Suprapubic skin (tissue), 4 donors: ENCODE measurements around the gene CSTA. TPM values are rescaled to one million over a fixed set of nuclear protein-coding genes. Genes with fewer than 3 reads are reported as not detected.

Experiments used
- DNase-seq, 2 donors: peaks; one replicate each; pipeline ENCODE4 v3.0.0-alpha.2; 2019; ENCODE audit warnings: low spot score in 2 of 2
- H3K27ac ChIP-seq: fragments of 200-600 bp; sonication (generic); one replicate; pipeline ENCODE4 v1.5.1; 2019
- H3K27me3 ChIP-seq: fragments of 200-600 bp; sonication (generic); one replicate; pipeline ENCODE4 v1.5.1; 2019
- H3K36me3 ChIP-seq: fragments of 200-600 bp; sonication (generic); one replicate; pipeline ENCODE4 v1.5.1; 2019
- H3K4me1 ChIP-seq: fragments of 200-600 bp; sonication (generic); one replicate; pipeline ENCODE4 v1.5.1; 2019
- H3K4me3 ChIP-seq: fragments of 200-600 bp; sonication (generic); one replicate; pipeline ENCODE4 v1.5.1; 2019; ENCODE audit warnings: mild to moderate bottlenecking
- H3K9me3 ChIP-seq: fragments of 200-600 bp; sonication (generic); one replicate; pipeline ENCODE4 v1.5.1; 2019
- EP300 ChIP-seq: sonication (generic); formaldehyde crosslinking; IDR thresholded peaks from one replicate; pipeline ENCODE4 v1.6.1; 2017; ENCODE audit warnings: antibody characterized with exemption
- POLR2A ChIP-seq, 2 donors: fragments of 450-650 bp; IDR thresholded peaks; one replicate each; pipeline ENCODE4 v1.6.1; 2017; ENCODE audit warnings: antibody characterized with exemption in 2 of 2, mild to moderate bottlenecking in 2 of 2, moderate library complexity in 2 of 2
- POLR2AphosphoS5 ChIP-seq, 3 donors: sonication (generic); formaldehyde crosslinking; IDR thresholded peaks; one replicate each; pipeline ENCODE4 v1.6.1; 2017; ENCODE audit warnings: antibody characterized with exemption in 3 of 3
- WGBS: methylation state at CpG from one replicate; pipeline ENCODE4 v1.1.5; 2018; 5-methylcytosine and 5-hydroxymethylcytosine counted together
- total RNA-seq, 4 donors: library from RNA; depleted of rRNA; stranded (reverse); fragments of >200 nt; gene quantifications; one replicate each; pipeline ENCODE4 v1.1.0, GENCODE V29; 2016
- TF ChIP-seq, protein P1 (sequence below), 2 donors: fragments of 200-600 bp in 1 of 2; fragments of 450-650 bp in 1 of 2; sonication (generic) in 1 of 2; IDR thresholded peaks; one replicate each; pipeline ENCODE4 v1.5.1; 2016 to 2019; ENCODE audit warnings: antibody characterized with exemption in 2 of 2, mild to moderate bottlenecking in 1 of 2, moderate library complexity in 1 of 2

The CSTA gene
- total RNA-seq, 4 donors from 2014 or later, result 22.4 to 253 (median 192) TPM

DNA sequence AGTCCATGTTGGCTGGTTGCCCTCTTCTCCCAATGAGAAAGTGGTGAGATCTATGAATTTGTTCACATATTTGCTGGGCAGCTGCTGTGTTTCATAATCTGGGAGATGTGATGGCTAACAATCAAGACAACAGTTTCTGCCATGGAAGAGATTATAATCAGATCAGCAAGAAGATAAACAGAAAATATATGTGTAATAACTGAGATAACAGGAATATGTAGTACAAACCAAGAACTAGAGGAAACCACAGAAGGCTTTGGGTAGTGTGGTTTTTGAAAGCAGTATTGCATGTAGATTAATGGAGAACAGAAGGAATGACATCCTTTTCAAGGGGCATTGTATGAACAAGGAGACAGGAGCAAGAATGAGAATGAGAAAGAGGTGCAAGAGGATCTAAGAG is 12.2 kb upstream of the CSTA start:
- peak overlapping the region; percentile 86 for H3K27ac ChIP-seq
- no peaks in the 10 kb centered on the region for H3K27me3 ChIP-seq
- no peak for TF ChIP-seq POLR2AphosphoS5 (IDR thresholded peaks at IDR 0.05)
- no peak for TF ChIP-seq EP300
- TF ChIP-seq, protein P1, sequence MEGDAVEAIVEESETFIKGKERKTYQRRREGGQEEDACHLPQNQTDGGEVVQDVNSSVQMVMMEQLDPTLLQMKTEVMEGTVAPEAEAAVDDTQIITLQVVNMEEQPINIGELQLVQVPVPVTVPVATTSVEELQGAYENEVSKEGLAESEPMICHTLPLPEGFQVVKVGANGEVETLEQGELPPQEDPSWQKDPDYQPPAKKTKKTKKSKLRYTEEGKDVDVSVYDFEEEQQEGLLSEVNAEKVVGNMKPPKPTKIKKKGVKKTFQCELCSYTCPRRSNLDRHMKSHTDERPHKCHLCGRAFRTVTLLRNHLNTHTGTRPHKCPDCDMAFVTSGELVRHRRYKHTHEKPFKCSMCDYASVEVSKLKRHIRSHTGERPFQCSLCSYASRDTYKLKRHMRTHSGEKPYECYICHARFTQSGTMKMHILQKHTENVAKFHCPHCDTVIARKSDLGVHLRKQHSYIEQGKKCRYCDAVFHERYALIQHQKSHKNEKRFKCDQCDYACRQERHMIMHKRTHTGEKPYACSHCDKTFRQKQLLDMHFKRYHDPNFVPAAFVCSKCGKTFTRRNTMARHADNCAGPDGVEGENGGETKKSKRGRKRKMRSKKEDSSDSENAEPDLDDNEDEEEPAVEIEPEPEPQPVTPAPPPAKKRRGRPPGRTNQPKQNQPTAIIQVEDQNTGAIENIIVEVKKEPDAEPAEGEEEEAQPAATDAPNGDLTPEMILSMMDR (IDR thresholded peaks at IDR 0.05), result no peak
- TF ChIP-seq POLR2A (IDR thresholded peaks at IDR 0.05), result no peak
- no peaks in the 10 kb centered on the region for H3K9me3 ChIP-seq
- no peak for DNase-seq
- no peaks in the 10 kb centered on the region for H3K36me3 ChIP-seq
- H3K4me1 ChIP-seq, result peaks cover 33% of the 10 kb centered on the region
- H3K4me3 ChIP-seq, result no peak overlapping the region

DNA sequence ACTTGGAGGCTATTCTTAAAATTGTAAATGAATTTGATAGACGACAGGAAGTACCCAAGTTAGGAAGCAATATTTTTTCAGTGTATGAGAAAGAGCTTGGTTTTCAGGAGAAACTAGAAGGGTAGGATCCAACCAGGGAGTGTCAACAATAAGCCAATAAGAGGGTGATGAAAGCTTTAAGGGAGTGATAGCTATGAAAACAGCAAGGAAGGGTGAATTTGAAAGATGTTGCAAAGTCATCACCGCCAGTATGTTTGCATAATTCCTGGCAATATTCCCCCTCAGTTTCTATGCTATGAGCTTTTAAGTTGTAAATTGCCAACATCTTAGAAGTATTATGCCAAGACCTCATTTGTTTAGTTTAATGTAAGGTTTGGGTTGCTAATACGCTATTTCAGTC is 11.8 kb upstream of the CSTA start:
- 42% methylated on average over 3 of the region's 3 CpGs for WGBS
- Histone ChIP-seq H3K4me1 (peaks cover 33% of the 10 kb centered on the region), H3K27ac (peak overlapping the region; percentile 86), H3K4me3 (no peak overlapping the region), H3K9me3 (no peaks in the 10 kb centered on the region), H3K36me3 (no peaks in the 10 kb centered on the region), H3K27me3 (no peaks in the 10 kb centered on the region)
- DNase-seq, result no peak
- TF ChIP-seq EP300 (no peak), POLR2AphosphoS5 (IDR thresholded peaks at IDR 0.05) (no peak), POLR2A (IDR thresholded peaks at IDR 0.05) (no peak)
- TF ChIP-seq, protein P1 (IDR thresholded peaks at IDR 0.05), result no peak

DNA sequence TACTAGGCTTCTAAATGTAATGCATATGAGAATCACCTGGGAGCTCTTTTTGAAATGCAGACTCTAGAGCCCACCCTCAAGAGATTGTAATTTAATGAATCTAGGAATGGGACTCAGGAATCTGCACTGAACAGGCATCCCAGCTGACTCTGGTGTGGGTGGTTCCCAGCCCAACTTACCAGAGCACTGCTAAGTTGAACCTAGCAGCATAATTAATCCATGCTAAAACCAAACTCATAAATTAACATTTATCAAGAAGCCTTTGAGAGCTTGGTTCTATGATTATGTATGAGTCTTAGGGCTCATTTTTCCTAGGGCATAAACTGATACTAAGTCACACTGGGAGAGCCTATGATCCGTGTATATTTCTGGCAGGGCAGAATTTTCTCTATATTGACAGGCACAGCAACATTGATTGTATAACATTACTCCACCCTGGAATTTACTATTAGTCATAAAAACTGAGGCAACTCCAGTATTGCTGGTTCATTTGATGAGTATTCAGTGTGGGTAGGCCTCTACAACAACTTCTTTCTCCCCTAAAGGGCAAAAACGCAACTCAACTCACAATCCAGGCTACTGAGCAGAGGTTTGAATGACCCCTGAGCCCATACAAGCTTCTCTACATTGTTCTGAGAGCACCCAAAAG is 10.7 kb upstream of the CSTA start:
- no peak for DNase-seq
- 58% methylated on average over 2 of the region's 2 CpGs for WGBS
- Histone ChIP-seq H3K9me3 (no peaks in the 10 kb centered on the region), H3K27me3 (no peaks in the 10 kb centered on the region), H3K4me1 (peaks cover 37% of the 10 kb centered on the region), H3K27ac (peak overlapping the region; percentile 86), H3K4me3 (no peak overlapping the region), H3K36me3 (no peaks in the 10 kb centered on the region)
- no peak for TF ChIP-seq EP300

DNA sequence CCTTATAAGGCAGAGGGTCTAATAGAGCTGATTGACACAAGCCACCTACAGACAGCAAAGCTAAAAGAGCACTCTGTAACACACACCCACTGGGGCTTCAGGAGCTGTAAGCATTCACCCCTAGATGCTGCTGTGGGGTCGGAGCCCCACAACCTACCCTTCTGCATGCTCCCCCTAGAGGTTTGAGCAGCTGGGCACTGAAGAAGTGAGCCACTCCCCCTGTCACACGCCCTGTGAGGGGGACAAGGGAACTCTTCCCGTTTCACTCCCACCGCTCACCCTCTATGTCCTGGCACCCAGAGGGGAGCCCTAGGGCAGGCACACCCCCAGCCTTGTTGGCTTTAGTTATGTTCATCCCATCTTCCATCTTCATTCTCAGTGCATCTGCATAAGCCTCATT is 9.4 kb upstream of the CSTA start:
- H3K27ac ChIP-seq, result no peak overlapping the region
- TF ChIP-seq POLR2A (IDR thresholded peaks at IDR 0.05) (no peak), EP300 (no peak), POLR2AphosphoS5 (IDR thresholded peaks at IDR 0.05) (no peak)
- TF ChIP-seq, protein P1 (IDR thresholded peaks at IDR 0.05), result no peak
- H3K4me1 ChIP-seq, result peaks cover 32% of the 10 kb centered on the region
- no peaks in the 10 kb centered on the region for H3K9me3 ChIP-seq
- no peak overlapping the region for H3K4me3 ChIP-seq
- no peaks in the 10 kb centered on the region for H3K27me3 ChIP-seq
- no peak for DNase-seq
- no peaks in the 10 kb centered on the region for H3K36me3 ChIP-seq
- 50% methylated on average over 4 of the region's 4 CpGs for WGBS

DNA sequence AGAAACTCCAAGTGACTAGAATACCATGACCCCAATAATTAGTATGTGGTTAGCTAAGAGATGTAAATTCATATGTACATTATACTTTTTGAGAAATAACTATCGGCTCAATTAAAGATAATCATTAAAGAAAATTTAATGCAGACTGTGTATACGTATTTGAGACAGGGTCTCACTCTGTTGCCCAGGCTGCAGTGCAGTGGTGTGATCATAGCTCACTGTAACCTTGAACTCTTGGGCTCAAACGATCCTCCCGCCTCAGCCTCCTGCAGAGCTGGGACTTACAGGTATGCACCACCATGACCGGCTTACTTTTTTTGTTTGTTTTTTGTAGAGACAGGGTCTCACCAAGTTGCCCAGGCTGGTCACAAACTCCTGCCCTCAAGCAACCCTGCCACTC is 8.7 kb upstream of the CSTA start:
- no peak for TF ChIP-seq POLR2AphosphoS5 (IDR thresholded peaks at IDR 0.05)
- TF ChIP-seq, protein P1 (IDR thresholded peaks at IDR 0.05), result no peak
- TF ChIP-seq POLR2A (IDR thresholded peaks at IDR 0.05), result no peak
- no peak for TF ChIP-seq EP300
- peaks cover 29% of the 10 kb centered on the region for H3K4me1 ChIP-seq
- H3K27ac ChIP-seq, result no peak overlapping the region
- no peak overlapping the region for H3K4me3 ChIP-seq
- WGBS, result 92% methylated on average over 5 of the region's 5 CpGs
- no peaks in the 10 kb centered on the region for H3K27me3 ChIP-seq
- DNase-seq, result no peak
- no peaks in the 10 kb centered on the region for H3K36me3 ChIP-seq
- no peaks in the 10 kb centered on the region for H3K9me3 ChIP-seq

DNA sequence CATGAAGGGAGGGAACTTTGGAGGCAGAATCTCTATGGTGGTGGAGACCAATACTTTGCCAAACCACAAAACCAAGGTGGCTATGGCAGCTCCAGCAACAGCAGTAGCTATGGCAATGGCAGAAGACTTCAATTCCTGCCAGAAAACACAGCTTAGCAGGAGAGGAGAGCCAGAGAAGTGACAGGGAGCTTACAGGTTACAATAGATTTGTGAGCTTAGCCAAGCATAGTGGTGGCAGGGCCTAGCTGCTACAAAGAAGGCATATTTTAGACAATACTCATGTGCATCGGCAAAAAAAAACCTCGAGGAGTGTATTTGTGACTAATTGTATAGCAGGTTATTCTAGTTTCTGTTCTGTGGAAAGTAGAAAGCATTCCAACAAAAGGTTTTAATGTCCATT is 6.4 kb upstream of the CSTA start:
- no peak for DNase-seq
- Histone ChIP-seq H3K36me3 (no peaks in the 10 kb centered on the region), H3K4me3 (no peak overlapping the region), H3K4me1 (peaks cover 18% of the 10 kb centered on the region), H3K27ac (peak overlapping the region; percentile 54), H3K27me3 (no peaks in the 10 kb centered on the region), H3K9me3 (no peaks in the 10 kb centered on the region)
- 47% methylated on average over 2 of the region's 2 CpGs for WGBS
- no peak for TF ChIP-seq EP300
- no peak for TF ChIP-seq POLR2A (IDR thresholded peaks at IDR 0.05)
- TF ChIP-seq, protein P1 (IDR thresholded peaks at IDR 0.05), result no peak
- TF ChIP-seq POLR2AphosphoS5 (IDR thresholded peaks at IDR 0.05), result no peak
